Parathyroid adenoma (tissue), 2 donors: ENCODE measurements around the gene FN3KRP.

Experiments
- H2AFZ ChIP-seq: fragments of 300-600 bp; sonication (generic); one replicate; pipeline ENCODE4 v1.7.0; 2017; ENCODE audit warnings: antibody characterized with exemption, mild to moderate bottlenecking
- H3K27ac ChIP-seq: fragments of 300-600 bp; sonication (generic); one replicate; pipeline ENCODE4 v1.7.0; 2017
- H3K27me3 ChIP-seq: fragments of 300-600 bp; sonication (generic); one replicate; pipeline ENCODE4 v1.7.0; 2017; ENCODE audit warnings: low read length; ENCODE audit not compliant: control insufficient read depth, insufficient read depth
- H3K36me3 ChIP-seq: fragments of 300-600 bp; sonication (generic); one replicate; pipeline ENCODE4 v1.7.0; 2017; ENCODE audit warnings: low read length; ENCODE audit not compliant: control insufficient read depth, insufficient read depth
- H3K4me1 ChIP-seq: fragments of 300-600 bp; sonication (generic); one replicate; pipeline ENCODE4 v1.7.0; 2017; ENCODE audit warnings: control low read depth
- H3K4me2 ChIP-seq: fragments of 300-600 bp; sonication (generic); one replicate; pipeline ENCODE4 v1.7.0; 2017; ENCODE audit warnings: low read length
- H3K4me3 ChIP-seq: fragments of 300-600 bp; sonication (generic); one replicate; pipeline ENCODE4 v1.7.0; 2017; ENCODE audit warnings: low read depth, low read length
- H3K79me2 ChIP-seq: fragments of 300-600 bp; sonication (generic); one replicate; pipeline ENCODE4 v1.7.0; 2017; ENCODE audit warnings: control low read depth
- H3K9ac ChIP-seq: fragments of 300-600 bp; sonication (generic); one replicate; pipeline ENCODE4 v1.7.0; 2017; ENCODE audit warnings: mild to moderate bottlenecking
- H3K9me3 ChIP-seq: fragments of 300-600 bp; sonication (generic); one replicate; pipeline ENCODE4 v1.7.0; 2017; ENCODE audit warnings: low read length; ENCODE audit not compliant: control insufficient read depth
- CTCF ChIP-seq: fragments of 300-600 bp; sonication (generic); IDR thresholded peaks from one replicate; pipeline ENCODE4 v1.7.0; 2017; ENCODE audit warnings: antibody characterized with exemption, mild to moderate bottlenecking
- donor health status: primary hyperparathyroidism.

FN3KRP gene

DNA sequence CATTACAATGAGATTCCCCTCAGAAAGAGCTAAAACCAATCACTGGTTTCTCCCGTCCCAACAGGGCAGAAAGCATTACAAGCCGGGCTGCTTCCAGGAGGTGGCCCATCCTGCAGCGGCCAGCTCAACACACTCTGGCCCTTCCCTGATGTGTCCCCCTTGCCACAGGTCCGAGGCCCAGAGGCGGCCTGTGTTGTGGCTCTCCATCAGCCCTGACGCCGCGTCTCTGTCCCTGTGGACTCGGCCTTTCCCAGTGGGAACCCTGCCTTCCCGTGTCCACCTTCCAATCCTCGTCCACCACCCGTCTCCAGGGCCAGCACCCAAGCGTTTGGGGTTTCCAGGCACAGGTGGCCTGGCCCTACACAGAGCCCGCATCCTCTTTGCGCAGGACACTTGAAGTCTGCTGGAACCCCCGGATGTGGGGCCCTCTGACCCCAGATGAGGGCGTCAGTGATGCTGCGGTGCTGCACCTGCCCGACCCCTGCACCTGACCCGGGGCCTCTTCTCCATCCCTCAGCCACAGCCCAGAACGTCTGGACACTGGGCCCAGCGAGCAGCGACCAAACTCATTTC lies 39.1 kb upstream of the FN3KRP start:
- no peak overlapping the region for H2AFZ ChIP-seq
- H3K79me2 ChIP-seq: peaks cover 18% of the 10 kb centered on the region
- no peaks in the 10 kb centered on the region for H3K27me3 ChIP-seq
- no peaks in the 10 kb centered on the region for H3K36me3 ChIP-seq
- no peaks in the 10 kb centered on the region for H3K4me1 ChIP-seq
- TF ChIP-seq CTCF: no peak
- no peak overlapping the region for H3K27ac ChIP-seq
- no peaks in the 10 kb centered on the region for H3K9me3 ChIP-seq
- H3K4me3 ChIP-seq: no peak overlapping the region
- H3K4me2 ChIP-seq: no peak overlapping the region
- no peak overlapping the region for H3K9ac ChIP-seq

DNA sequence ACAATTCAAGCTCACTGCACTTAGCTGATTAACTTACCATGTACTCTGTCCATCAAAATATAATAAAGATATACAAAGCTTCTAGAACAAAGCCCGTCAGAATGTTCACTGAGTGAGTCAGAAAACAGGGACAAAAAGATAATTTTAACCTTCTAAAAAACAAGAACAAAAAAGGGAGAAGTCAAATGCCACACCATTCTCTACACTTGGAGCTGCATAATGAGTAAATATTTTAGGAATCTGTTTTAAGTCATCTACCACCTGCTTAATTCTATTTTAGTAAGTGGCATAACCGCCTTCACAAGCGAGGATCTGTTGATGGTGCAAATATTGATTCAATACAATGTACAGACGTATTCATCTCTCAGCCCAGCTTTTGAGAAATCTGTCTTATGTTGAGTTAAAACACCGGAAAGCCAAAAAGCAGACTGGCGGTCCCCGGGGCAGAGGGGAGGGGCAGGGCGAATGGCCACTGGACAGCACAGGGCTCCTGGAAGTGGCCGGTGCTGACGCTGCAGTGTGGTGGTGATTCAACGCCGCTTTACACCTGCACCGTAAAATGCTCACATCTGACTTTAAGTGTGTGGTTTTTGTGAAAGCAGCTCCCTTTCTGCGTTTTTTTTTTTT lies 38.1 kb upstream of the FN3KRP start:
- no peak overlapping the region for H3K27ac ChIP-seq
- no peak overlapping the region for H2AFZ ChIP-seq
- no peaks in the 10 kb centered on the region for H3K36me3 ChIP-seq
- no peak overlapping the region for H3K4me2 ChIP-seq
- H3K9ac ChIP-seq: no peak overlapping the region
- H3K79me2 ChIP-seq: peaks cover 17% of the 10 kb centered on the region
- H3K4me1 ChIP-seq: no peaks in the 10 kb centered on the region
- H3K27me3 ChIP-seq: no peaks in the 10 kb centered on the region
- H3K4me3 ChIP-seq: no peak overlapping the region
- no peaks in the 10 kb centered on the region for H3K9me3 ChIP-seq
- no peak for TF ChIP-seq CTCF

DNA sequence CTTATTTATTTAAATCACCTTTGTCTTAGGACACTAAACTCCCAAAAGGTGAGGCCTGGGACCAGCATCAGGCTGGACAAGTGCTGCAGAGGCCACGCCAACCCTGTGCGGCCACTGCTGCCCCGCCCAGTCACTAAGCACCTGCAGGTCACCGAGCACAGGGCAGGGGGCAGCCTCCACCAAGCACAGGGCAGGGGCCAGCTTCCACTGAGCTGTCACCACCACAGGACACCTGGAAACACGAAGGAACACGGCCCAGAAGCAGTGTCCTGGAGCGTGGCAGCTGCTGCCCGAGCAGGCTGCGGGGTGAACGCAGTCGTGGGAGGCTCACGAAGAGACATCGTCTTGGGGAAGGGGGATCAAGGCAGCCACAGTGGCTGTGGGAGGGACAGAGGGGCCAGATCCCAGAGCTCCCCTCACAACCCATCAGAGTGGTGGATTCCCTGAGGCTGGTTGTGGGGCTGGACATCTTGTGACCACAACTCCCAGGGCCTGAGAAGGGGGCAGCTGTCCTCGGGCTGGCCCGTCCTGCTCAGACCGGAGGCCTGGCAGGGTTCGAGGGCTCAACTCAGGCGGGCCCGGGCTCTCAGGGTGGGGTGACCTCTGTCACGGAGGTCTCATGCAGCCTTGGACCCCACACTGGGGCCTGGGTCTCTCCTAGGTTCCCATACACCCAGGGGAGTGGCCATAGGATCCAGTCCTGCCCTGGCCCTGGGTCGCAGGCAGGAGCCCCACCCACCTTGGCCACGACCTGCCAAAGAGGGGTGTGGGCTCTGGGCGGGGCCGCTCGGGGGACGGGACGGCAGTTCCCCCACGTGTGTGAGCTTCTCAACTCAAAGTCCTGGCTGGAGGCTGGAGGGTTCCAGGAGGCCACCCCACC lies 36.7 kb upstream of the FN3KRP start:
- no peak overlapping the region for H3K4me3 ChIP-seq
- no peak overlapping the region for H3K27ac ChIP-seq
- no peak overlapping the region for H3K9ac ChIP-seq
- H3K79me2 ChIP-seq: peaks cover 17% of the 10 kb centered on the region
- no peak overlapping the region for H3K4me2 ChIP-seq
- no peak for TF ChIP-seq CTCF
- H3K36me3 ChIP-seq: no peaks in the 10 kb centered on the region
- H3K27me3 ChIP-seq: no peaks in the 10 kb centered on the region
- H3K4me1 ChIP-seq: no peaks in the 10 kb centered on the region
- H3K9me3 ChIP-seq: no peaks in the 10 kb centered on the region
- H2AFZ ChIP-seq: no peak overlapping the region

DNA sequence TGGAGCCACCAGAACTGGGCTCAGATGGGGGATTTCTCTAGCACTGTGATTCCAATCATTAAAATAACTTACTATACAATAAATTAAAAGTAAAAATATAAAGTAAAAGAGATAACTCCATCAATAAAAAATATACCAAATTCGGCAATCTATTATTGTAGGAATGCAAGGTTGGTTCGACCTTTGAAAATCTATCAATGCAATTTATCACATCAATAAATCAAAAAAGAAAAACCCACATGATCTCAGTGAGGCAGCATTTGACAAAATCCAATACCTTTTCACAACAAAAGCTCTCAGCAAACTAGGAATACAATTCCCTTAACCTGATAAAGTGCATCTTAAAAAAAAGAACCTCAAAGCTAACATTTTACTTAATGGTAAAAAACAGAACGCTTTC lies 35.0 kb upstream of the FN3KRP start:
- H3K79me2 ChIP-seq: peaks cover 17% of the 10 kb centered on the region
- no peak overlapping the region for H2AFZ ChIP-seq
- no peak overlapping the region for H3K4me2 ChIP-seq
- no peaks in the 10 kb centered on the region for H3K9me3 ChIP-seq
- H3K27ac ChIP-seq: no peak overlapping the region
- H3K9ac ChIP-seq: no peak overlapping the region
- H3K4me3 ChIP-seq: no peak overlapping the region
- no peaks in the 10 kb centered on the region for H3K4me1 ChIP-seq
- no peak for TF ChIP-seq CTCF
- no peaks in the 10 kb centered on the region for H3K36me3 ChIP-seq
- no peaks in the 10 kb centered on the region for H3K27me3 ChIP-seq
